Measurements from ENCODE around the gene PLK3.
"Not testable (repeated sequence)": the region's sequence is repeated elsewhere in the genome, so short reads cannot be mapped to it uniquely, and the experiment has no call there.

PLK3 gene

DNA sequence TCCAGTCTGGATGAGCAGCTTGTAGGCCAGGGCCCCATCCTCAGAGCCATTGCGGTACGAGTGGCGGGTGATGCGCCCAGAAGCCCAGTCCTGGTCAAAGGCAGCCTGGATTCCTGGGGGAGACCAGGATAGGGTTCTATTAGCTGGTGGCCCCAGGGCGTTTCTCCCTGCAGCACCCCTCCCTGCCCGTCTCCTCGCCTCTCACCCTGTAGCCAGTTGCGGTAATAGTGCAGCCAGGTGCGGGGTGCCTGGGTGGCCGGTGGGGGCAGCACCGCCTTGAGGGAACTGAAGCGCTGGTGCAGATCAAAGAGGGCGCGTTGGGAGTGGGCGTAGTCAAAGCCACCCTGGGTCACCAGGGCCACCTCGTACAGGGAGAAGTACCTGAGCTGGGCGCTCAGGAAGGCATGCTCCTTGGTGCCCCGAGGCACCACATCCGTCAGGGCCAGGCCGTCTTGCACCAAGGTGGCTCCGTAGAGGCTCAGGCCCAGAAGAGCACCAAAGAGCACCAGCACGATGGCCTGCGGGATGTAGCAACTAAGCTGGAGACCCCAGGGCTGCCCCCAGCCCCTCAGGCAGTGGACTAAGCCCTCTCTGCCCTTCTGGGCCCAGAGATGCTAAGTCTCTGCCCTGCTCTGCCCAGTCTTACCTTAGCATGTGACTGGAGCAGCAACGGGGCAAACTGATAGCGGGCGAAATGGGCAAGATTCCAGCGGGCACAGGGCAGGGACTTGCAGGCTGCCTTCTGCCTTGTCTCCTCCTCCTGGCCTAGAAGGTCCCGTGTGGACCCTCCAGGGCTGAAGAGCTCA is 27.2 kb downstream of the PLK3 start:
- no peak for DNase-seq (ENCODE audit: low read depth in 4 of 4, low spot score in 1 of 4)

DNA sequence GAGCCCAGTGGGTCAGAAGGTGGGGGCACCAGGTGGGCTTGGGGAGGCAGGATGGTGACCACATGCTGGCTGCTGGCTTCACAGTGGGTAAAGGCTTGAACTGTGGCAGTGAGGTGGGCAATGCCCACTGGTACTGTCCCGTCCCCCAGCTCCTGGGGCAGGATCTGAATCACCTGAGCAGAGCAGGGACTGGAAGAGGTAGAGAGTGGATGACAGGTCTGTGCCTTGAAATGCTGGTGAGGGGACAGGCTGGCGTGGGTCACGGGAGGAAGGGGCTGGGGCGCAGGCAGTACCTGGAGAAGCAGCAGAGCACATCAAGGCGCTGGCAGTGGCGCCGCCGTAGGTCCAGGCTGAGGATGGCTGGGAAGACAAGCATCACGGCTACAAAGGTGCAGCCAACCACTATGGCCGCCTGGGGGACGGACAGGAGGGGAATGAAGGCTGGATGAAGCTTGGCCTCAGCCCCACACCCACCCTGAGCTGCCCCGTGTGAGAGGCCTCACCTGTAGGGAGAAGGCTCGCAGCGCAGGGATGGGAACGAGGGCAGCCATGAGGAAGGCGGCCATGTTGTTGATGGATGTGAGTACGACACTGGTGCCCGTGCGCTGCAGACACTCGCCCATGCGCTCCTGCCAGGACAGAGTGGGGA is 27.9 kb downstream of the PLK3 start:
- DNase-seq (ENCODE audit: low read depth in 4 of 4, low spot score in 1 of 4) = no peak

DNA sequence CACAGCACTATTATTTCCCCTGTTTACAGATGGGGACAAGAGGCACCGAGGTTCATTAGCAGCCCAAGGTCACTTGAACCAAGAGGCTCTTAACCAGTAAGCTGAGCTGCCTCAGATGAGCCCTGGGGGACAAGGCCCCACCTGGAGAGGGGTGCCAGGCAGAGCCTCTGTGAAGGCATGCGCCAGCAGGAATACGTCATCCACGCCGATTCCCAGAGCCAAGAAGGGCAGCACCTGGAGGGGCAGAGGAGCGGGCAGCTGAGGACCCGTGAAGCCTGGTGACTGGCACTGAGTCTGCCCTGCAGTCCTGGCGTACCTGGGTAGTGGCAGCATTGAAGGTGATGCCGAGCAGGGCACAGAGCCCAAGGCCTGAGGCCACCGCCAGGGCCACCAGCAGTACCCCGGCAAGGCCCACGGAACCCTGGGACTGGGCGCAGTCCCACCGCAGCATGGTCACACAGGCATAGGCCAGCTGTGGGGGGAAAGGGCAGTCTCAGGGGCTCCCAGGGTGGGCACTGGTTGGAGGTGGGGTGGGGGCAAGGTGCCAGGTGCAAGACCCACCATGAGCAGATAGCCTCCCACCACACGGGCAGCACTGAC is 28.8 kb downstream of the PLK3 start:
- no peak for DNase-seq (ENCODE audit: low read depth in 4 of 4, low spot score in 1 of 4)

DNA sequence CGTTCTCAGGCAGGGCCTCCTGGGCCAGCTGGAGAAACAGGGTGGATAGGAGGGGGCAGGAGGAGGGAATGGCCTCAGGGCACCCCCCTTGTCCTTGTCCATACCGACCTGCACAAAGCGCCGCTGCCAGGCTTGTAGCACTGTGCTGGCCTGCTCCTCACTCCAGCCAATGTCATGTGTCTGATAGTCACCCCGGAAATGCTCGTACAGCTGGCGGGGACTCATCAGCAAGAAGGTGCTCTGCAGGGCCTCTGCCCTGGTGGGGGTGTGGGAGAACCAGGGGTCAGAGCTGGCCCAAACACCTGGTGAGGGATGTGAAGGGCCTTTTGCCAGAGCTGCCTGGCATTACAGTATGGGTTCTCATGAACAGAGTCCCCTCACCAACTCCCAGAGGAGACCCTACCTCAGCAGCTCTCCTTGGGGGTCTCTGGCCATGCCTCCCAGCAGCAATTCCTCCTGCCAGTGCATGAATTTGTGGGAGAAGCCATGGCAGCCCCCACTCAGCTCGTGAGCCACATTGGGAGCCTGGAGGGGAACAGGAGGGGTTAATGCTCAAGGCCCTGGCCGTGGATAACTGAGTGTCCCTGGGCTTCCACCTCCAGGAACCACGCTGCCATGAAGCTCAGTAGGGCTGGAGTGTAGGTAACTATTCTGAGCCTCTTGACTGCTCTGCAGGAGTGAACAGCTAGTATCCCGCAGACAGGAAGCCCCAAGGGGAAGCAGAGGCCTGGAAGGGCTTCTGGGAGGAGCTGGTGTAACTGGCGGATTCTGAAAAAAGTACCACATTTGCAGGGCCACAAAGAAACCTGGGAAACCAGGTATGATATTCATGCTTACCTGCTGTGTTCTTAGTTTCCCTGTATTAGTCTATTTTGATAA is 29.6 kb downstream of the PLK3 start:
- no peak for DNase-seq (ENCODE audit: low read depth in 4 of 4, low spot score in 1 of 4)

DNA sequence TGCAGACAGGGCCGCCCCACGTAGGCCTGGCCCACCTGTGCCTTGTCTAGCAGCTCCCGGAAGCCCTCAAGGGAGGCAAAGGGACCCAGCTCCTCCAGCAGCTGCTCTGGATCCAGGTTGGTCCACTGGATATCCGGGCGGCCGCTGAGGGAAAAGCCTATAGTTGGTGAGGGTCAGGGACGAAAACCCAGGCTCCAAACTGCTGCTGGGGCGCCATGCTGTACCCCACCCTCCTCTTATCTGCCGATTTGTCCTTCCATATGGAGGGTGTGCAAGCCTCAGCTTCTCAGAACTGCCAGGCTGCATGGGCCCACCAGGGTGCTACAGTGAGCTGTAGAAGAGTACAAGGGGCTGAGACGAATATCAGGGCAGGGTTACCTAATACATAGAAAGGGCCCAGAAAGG is 30.7 kb downstream of the PLK3 start:
- no peak for DNase-seq (ENCODE audit: low read depth in 4 of 4, low spot score in 1 of 4)

DNA sequence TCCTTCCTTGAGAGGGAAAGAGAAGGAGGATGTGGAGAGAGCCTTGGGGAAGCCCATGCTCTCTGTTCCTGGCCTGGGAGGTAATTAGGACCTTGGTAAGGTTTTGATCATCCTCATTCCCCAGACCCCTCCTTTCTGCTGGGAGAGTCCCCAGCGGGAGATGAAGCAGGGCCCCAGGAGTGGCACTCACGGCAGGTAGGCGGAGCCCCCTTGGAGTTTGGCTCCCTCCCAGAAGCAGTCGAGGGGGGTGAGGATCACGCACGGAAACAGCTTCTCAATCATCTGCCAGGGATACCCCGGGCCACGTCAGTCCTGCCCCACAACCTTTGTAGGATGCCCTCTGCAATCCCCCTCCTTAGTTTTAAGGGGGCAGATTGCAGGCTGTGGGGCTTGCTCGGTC is 31.3 kb downstream of the PLK3 start:
- no peak for DNase-seq (ENCODE audit: low read depth in 4 of 4, low spot score in 1 of 4)

DNA sequence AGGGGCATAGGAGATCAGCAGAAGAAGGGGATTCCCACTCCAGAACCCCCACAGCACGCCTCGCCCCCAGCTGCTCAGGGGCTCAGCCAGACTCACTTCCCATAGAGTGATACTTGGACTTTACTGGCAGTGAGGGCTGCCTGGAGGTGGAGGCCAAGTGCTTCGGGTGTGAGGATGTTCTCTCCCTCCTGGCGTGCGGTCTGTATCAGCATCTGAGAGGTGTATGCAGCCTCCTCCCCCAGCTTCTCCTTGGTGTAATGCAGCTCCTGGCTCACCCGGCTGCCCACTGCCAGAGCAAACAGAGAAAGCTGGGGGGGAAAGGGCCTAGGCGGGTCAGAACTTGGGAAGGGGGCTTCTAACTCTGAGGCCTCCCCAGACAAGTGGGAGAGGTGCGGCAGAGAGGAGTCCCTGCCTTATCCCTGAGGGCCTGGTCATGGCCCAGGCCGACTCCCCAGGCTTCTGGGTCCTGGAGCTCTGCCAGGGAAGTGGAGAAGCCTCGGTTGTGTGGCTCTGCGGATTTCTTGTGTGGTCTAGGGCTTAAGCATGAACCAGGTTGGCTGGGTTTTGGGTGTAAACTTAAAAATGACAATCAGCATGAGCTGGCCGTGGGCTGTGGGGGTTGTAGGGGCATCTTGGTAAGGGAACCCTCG is 32.0 kb downstream of the PLK3 start:
- no peak for DNase-seq (ENCODE audit: low read depth in 4 of 4, low spot score in 1 of 4)

DNA sequence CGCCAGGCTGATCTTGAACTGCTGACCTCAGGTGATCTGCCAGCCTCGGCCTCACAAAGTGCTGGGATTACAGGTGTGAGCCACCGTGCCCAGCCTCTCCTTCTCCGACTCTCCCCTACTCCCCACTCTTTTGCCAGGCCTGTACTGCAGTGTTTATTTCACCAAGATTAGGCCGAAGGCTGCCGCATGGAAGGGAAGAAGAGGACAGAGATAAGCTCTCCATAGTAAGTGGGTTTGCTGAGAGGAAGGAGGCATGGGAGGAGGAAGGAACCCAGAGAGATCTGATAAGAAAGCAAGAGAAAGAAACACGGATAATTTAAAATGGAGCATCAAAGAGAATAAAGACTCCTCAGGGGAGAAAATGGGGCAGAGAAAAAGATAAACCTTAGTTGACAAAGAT is 34.2 kb downstream of the PLK3 start:
- DNase-seq (ENCODE audit: low read depth in 4 of 4, low spot score in 1 of 4) = no peak

DNA sequence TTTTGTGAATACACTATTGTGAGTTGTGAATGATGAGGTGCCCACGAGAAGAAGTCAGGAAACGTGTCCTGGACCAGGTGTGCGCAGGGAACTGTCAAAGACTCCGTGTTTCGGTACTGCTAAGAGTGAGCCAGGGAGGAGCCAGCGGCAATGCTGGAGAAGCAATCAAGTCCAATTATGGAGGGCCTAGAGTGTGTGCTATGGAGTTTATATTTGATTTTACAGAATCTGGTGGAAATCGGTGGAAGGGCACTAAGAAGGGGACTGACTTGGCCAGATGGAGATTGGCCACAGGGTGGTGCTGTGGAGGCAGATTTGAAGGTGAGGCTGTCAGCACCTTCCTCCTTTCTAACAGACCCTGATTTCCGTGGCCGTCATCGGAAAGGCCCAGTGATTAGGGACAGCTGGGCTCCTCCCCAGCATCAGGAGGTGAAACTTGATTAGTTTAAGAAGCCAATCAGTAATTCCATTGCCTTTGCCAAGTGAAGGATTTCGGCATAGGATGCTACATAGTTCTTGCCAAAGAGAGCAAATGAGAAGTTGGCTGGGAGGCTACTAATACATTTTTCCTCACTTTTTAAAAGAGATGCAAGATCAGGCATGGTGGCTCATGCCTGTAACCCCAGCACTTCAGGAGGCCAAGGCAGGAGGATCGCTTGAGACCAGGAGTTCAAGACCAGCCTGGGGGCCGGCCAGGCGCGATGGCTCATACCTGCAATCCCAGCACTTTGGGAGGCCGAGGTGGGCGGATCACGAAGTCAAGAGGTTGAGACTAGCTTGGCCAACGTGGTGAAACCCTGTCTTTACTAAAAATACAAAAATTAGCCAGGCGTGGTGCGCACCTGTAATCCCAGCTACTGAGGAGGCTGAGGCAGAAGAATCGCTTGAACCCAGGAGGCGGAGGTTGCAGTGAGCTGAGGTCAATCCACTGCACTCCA is 35.8 kb downstream of the PLK3 start:
- peak; percentile 78 to 85 (median 80) for DNase-seq (ENCODE audit: low read depth in 4 of 4, low spot score in 1 of 4)

DNA sequence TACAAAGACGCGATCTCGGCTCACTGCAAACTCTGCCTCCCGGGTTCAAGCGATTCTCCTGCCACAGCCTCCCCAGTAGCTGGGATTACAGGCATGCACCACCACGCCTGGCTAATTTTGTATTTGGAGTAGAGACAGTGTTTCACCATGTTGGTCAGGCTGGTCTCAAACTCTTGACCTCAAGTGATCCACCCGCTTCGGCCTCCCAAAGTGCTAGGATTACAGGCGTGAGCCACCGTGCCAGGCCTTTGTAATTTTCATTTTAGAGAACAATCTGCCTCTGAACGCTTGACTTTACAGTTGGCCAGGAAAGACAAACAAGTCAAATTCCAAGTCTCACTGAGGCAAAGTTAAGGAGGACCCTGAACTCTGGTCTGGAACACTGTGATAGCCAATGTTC is 38.1 kb downstream of the PLK3 start:
- DNase-seq (ENCODE audit: low read depth in 4 of 4, low spot score in 1 of 4) = not testable (repeated sequence)

DNA sequence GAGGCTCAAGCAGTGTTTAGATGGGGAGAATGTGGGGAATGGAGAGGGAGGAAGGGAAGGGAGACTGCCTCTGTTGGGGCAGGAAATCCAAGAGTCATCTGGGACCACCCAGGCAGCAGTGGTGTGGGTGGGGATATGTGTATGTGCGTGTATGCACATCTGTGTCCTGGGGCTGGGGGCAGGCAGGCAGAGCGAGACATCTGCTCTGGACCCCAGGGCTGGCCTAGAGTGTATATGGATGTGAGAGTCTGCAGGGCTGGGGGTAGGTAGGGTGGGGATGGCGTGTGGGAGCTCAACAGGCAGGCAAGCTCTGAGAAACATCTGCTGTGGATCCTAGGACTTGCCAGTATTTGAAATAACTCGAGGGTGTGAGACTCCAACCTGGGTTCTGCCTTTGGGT is 39.4 kb downstream of the PLK3 start:
- no peak for DNase-seq (ENCODE audit: low read depth in 4 of 4, low spot score in 1 of 4)

DNA sequence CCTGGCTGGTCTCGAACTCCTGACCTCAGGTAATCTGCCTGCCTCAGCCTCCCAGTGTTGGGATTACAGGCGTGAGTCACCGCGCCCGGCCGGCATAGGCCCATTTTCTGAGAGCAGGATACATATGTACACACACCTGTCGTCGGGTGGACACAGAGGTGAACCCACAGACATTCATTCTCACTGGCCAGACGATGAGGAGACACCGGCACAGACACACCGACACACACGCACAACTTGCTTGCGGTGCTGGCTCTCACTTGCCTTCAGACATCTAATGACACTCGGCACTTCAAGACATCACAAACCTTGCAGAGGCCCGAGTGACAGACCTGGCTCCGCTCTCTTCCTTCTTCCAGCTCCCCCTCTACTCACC is 42.3 kb downstream of the PLK3 start:
- DNase-seq (ENCODE audit: low read depth in 4 of 4, low spot score in 1 of 4) = no peak

DNA sequence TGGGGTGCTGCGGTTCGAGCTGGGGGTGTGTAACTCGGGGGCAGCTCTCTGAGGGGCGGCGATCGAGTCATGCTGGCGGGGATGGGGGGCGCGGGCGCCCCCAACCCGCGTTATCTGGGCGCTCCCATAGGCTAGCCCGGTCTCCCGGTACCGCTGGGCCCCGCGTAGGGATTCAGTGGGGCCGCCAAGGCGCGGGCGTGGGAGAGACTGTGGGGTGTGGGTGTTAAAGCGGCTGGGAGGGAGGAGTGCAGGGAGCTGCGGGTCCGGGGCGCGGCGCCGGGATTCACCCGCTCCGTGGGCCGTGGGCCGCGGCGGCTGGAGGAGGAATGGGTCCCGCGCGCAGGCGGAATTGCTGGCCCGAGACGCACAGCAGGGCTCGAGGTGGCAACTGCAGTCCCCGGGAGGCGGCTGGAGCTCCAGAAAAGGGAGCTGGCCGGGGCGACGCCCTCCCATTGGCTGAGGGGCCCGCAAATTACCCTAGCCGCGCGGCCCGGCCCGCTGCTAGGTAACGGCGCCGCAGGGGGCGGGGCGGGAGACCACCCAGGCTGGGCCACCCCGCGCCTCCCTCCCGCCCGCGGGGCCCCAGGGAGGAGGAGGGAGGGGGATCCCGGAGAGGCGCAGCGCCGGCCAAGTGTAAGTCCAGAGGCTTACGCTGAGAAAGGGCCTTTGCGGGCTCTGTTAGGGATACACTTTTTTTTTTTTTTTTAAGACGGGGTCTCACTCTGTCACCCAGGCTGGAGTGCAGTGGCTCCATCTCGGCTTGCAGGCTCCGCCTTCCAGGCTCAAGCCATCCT is 42.9 kb downstream of the PLK3 start, which contains the start of gene PTCH2:
TSS of gene PTCH2 (minus strand) at position 392 of the 794 bp plus-strand sequence. CDS start at position 71, 321 bp downstream.
- no peak for DNase-seq (ENCODE audit: low read depth in 4 of 4, low spot score in 1 of 4)

DNA sequence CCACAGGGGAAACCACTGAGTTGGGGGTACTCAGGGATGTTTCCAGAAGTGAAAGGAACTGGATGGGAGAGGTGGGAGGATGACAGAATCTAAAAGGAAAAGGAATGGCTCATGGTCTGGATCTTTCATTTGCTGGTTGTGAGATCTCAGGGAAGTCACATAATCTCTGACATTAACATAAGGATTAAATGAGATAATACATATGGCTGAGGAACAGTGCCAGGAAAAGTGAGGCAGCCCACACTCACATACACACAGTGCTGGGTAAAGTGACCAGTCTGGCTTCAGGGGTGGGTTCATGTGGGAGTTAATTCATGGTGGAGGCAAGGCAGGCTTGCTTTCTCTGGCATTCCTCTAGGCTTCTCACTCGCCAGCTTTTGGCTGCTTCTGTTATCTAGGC is 46.8 kb downstream of the PLK3 start:
- no peak for DNase-seq (ENCODE audit: low read depth in 4 of 4, low spot score in 1 of 4)

DNA sequence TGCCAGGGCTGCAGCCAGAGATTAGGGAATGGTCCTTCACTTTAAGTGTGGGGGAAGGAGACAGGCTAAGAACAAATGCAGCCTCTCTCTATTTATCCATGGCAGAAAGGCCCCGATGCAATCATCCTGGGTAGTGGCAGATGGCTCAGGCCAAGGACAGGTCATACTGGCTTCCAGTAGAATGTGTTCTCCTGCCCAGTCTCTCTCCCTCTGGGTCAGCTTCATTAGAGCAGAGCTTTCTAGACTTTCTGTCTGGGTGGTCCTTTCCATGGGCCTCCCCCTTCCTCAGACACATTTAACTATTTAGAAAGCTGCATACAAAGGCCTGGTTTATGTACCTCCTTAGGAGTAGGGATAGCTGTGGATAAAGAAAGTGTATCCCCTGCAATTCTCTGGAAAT is 47.7 kb downstream of the PLK3 start:
- no peak for DNase-seq (ENCODE audit: low read depth in 4 of 4, low spot score in 1 of 4)

DNA sequence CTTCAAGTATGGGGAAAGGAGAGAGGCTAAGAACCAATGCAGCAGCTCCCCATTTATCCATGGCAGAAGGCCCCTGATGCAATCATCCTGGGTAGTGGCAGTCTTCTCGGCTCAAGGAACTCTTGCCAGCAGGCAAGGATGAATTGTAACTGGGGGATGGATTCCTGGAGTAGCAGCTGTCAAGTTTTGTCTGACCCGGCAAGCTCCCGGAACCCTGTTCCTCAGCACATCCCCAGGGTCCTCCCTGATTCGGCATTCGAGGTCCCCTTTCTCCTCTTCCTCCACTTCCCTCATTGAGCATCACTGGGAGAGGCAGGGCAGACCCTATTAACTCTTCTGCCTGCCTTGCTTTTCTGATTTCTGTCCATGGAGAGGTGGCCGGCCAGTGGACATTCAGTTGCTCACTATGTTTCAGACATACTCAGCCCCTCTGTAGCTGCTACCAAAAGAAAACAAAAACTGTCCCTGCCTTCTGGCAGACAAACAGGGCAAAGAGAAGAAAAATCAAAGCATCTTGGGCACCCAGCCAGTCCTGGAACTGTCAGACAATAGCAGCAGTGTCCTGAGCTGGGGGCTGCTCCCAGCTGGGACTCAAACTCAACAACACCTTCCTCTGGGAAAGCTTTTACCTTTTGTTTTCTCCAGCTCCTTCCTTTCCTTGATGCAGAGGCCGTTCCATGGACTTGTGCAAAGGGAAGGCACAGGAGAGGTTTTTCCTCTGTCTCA is 48.4 kb downstream of the PLK3 start:
- DNase-seq (ENCODE audit: low read depth in 4 of 4, low spot score in 1 of 4) = no peak

DNA sequence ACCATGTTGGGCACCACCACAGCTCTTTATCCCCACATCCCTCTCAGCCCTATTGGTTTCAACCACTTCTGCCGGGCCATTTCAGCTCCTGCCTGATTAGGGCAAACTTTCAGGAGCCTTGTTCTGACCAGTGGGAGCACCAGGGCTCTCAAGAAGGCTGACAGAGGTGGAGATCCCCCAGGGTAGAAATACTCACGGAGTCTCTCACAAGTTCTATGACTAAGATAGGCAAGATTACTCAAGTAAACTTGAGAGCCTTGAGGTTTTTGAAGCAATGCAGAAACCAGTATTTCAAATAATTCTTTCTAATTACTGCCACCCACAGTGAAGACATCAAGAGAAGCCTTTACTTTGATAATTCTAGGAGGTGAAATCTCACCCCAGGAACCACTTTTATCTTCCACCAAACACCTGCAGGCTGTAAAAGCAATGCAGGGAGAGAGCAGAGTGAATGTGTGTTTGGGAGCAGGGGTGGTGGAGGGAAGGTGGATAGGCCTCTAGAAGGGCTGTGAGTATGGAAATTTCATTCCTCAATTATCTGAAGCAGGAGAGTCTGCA is 49.5 kb downstream of the PLK3 start:
- no peak for DNase-seq (ENCODE audit: low read depth in 4 of 4, low spot score in 1 of 4)

DNA sequence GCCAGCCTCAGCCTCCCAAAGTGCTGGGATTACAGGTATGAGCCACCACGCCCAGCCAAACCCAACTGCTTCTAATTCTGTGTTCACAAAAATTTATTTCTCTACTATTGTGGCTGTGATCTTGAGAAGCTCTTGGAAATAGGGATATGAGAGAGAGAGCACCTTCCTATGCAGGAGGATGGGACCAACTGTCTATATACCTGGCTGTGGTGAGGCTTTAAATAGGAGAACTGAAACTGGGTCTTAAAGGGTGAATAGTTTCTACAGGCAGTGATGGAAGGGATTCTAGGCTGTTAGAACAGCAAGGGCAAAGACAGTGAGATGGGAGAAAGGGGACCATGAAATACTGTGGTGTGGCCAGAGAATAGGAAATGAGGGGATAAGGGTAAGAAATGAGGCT is 51.1 kb downstream of the PLK3 start:
- no peak for DNase-seq (ENCODE audit: low read depth in 4 of 4, low spot score in 1 of 4)

All from stimulated activated CD4-positive, alpha-beta T cell treated with anti-CD3 and anti-CD28 coated beads, Interleukin-1b, Interleukin-23, amount 100 ng/mL, for 24 hours (primary cell).